Measurements from ENCODE around the gene MBTPS1.

Gene MBTPS1

DNA sequence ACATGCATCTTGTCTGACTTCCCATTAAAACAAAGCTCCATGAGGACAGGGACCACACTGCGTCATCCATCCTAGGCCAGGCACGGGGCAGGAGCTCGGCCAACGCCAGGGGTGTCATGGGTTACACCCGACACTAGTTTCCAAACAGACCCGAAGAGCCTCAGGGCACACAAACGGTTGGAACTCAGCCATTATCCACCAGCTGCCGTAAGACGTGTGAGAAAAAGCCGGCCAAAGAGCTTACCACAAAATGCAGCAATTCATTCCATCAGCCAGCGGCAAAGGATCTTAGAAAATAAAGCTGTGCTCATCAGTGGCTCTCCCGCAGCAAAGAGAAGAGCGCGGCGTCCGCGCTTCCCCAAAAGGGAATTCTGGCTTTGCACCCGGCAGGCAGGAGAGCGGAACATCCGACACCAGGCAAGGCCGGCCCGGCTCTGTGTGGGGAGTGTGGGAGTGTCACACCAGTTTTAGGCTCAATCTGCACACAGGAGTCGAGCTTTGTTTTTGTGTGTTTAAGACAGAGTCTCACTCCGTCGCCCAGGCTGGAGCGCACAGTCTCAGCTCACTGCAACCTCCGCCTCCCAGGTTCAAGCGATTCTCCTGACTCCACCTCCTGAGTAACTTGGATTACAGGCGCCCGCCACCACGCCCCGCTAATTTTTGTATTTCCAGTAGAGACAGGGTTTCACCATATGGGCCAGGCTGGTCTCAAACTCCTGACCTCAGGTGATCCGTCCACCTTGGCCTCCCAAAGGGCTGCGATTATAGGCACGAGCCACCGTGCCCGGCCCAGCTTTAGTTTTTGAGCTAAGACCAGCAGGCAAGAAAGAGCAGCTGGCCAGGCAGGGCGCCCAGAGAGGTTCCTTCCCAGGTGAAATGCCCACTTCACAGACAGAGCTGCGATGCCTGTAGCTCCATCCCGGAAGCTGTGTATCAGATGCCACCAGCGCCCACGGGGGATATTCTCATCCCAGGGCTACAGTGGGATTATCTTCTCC, 75.6 kb downstream of the MBTPS1 start:
- in situ Hi-C loops (cut with HindIII; ENCODE audit: low sequenced_read_pairs), result no loop called here

DNA sequence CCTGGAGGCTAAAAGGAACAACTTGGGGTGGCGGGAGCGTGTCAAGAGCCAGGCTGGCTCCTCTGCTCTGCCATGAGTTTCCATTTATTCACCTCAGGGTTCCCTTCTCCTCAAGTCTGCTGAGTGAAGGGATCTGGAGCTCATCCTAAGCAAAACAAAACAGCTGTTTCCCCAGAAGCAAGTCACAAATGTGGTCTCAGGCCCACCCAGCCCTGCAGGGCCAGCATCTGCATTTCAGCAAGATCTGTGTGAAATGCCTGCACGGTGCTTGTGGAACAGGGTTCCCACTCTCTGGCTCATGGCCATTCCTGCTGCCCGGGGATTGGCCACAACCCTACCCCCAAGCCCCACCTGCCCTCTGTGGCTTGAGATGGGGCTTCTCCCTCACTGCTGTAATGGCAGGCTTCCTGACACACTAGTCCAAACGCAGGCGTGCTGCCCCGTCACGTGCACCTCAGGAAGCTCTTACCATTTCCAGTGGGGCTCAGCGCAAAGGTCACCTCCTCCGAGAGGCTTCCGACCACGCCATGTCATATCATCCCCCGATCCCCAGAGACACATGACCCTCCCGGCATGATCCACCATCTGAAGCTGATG, 76.4 kb downstream of the MBTPS1 start:
- in situ Hi-C loops (cut with HindIII; ENCODE audit: low sequenced_read_pairs), result no loop called here

DNA sequence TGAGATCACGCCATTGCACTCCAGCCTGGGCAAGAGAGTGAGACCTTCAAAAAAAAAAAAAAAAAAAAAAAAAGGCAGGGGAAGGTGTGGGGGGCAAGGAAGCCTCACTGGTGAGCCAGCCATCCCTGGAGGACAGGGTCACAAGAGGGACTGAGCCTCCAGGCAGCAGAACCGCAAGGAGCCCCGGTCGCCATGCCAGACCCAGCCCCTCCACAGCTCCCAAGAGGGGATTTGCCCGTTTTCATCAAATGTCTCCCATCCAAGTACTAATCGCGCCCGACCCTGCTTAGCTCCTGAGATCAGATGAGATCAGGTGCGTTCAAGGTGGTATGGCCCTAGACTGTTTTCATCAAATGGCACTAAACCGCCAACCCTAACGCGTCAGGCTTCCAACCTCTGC, 77.0 kb downstream of the MBTPS1 start:
- in situ Hi-C loops (cut with HindIII; ENCODE audit: low sequenced_read_pairs), result no loop called here

DNA sequence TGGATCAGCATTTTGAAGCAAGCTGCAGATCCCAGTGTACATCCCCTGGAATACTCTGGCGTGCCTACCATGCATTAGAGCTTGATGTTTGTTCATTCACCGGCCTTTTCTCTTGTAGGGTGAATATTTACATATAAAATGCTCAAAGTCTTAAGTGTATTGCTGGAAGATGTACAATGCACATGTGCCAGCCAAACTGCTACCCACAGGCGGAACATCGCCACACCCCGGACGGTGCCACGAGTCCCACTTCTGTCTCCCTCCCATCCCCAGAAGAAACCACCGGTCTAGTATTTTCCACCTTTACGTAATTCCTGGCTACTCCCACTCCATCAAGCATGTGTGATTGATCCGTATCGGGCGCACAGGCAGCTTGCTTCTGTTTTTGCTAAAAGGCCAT, 78.3 kb downstream of the MBTPS1 start:
- in situ Hi-C loops (cut with HindIII; ENCODE audit: low sequenced_read_pairs), result no loop called here

DNA sequence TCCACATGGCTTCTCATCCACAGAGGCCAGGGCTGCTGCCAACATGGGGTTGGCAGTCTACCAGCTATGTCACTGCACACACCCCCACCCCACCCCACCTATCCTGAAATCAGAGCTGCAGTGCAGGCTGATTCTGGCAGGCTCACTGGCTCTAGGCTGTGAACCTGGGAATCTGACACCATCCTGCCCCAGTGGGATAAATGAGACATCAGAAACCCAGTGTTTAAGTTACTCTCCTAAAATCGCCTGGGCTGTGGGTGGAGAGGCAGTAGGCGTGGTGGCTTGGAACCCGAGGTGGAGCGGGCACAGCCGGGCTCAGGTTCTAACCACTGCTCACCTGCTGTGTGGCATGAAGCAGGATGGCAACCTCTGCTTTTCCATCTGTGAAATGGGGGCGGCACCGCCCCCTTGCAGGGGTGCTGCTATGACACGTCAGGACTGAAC, 79.7 kb downstream of the MBTPS1 start:
- in situ Hi-C loops (cut with HindIII; ENCODE audit: low sequenced_read_pairs), result no loop called here

DNA sequence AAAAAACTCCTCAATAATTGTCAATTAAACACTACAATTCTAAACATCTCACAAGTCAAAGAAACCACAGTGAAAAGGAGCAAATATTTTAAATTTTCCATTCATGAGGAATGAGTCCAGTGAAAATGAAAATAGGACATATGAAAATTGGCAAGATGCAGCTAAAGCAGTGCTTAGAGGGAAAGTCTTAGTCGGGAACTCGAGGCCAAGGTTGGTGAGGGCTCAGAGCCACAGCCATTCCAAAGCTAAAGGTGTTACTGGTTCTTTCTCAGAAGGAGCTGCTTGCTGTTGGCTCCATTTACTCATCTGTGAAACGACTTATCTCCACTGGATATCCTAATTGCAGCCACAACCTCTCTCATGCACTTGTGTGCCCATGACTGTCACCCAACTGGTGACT, 80.6 kb downstream of the MBTPS1 start:
- in situ Hi-C loops (cut with HindIII; ENCODE audit: low sequenced_read_pairs), result no loop called here

DNA sequence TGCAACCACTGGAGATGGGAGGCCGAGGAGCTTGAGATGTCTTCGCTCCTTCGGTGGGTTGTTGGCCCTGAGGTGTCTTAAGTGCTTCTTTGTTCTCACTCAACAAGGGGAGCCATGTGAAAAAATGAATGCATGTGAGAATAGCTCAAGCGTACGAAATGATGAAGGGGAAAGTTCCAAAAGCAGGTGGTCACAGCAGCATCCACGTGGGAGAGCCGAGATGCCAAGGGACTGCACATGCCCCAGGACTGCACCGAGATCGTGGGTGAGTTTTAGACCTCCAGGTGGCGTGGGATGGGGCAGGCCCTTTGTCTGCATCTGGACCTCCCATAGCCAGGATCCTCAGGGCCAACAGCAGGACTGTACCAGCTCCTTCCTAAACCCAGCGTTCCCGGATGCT, 82.2 kb downstream of the MBTPS1 start:
- in situ Hi-C loops (cut with HindIII; ENCODE audit: low sequenced_read_pairs), result loop anchor here (5.0 kb wide), 2 partner anchors 47 to 68 kb away; no protein-coding TSS in a partner anchor

DNA sequence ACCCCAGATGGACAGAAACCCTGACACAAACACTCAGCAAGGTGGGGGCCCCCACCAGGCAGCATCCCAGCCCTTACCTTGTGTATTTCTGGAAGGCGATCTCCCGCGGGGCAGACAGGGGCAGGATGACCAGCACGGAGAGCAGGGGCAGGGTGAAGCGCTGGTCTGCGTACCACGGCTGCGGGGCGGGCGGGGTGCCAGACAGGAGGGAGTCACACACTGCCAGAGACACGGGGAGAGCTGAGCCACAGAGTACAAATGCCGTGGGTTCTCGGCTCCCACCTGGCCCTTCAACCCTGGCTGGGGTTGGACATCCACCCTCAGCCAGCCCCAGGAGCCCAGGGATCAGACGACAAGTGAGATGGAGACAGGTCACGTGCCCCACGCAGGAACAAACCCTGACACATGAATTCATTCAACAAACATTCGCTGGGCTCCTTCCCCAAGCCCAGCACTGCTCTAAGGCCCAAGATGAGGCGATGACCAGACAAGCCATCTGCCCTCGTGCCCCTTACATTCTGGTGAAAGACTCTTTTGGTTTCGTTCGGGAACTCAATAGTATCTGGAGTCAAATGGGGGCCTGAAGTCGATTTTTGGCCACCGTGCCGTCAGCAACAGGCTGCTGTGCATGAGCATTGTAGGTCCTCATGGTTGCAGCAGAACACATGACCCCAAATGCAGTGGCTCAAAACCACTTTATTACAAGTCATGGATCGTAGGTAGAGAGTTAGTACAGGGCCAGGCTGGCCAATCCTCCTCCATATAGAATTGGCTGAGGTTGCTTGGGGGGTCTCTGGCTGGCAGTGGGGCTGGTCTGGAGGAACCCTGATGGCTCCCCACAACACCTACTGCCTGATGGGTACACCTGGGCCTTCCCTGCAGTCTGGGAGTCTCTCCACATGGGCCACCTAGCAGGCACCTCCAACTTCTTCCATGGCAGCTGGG, 83.2 kb downstream of the MBTPS1 start:
- in situ Hi-C loops (cut with HindIII; ENCODE audit: low sequenced_read_pairs), result loop anchor here (5.0 kb wide), 2 partner anchors 46 to 69 kb away; no protein-coding TSS in a partner anchor

DNA sequence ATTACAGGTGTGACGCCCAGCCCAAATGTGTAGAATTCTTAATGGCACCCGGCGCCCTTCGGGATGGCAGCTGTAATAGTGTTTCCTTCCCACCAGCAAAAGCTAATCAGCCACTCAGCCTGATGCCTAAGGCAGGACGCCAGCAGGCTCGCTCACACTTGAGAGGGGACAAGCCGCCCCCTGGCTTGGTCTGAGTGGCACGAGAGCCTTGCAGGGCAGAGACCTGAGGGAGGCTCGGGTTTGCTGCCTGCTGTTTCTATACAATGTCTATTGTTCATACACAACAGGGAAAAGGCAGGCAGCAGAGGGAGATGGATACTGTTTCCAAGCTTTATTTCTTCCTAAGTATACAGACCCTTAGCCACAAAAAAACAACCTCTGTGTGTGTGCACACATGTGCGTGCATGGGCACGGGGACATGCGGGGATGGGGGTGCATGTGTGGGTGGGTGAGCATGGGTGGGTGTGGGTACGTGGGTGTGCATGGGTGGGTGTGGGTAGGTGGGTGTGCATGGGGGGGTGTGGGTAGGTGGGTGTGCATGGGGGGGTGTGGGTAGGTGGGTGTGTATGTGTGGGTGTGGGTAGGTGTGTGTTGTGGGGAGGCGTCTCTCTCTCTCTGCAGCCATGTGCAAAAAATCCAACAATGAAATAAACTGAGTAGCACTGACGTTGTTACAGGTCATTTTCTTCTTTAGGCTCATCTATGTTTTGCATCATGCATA, 84.1 kb downstream of the MBTPS1 start:
- in situ Hi-C loops (cut with HindIII; ENCODE audit: low sequenced_read_pairs), result loop anchor here (5.0 kb wide), 2 partner anchors 45 to 70 kb away; no protein-coding TSS in a partner anchor

DNA sequence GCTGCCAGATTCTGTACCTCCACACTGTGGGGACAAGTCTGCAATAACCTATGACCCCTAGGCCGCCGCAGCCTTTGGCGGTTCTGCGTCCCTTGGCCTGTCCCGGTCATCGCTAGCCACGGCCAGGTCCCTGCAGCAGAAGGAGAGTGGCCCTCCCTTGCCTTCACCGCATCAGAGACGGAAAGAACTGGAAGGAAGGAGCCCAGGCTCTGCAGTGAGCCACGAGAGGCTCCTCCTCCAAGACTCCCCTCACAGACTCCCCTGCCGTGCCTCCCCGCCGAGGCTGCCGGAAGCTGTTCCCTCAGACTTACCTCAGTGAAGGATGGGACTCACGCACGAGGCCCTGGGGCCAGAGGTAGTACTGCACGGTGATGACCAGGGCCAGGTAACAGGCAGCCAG, 85.2 kb downstream of the MBTPS1 start:
- in situ Hi-C loops (cut with HindIII; ENCODE audit: low sequenced_read_pairs), result loop anchor here (5.0 kb wide), 2 partner anchors 44 to 71 kb away; no protein-coding TSS in a partner anchor

DNA sequence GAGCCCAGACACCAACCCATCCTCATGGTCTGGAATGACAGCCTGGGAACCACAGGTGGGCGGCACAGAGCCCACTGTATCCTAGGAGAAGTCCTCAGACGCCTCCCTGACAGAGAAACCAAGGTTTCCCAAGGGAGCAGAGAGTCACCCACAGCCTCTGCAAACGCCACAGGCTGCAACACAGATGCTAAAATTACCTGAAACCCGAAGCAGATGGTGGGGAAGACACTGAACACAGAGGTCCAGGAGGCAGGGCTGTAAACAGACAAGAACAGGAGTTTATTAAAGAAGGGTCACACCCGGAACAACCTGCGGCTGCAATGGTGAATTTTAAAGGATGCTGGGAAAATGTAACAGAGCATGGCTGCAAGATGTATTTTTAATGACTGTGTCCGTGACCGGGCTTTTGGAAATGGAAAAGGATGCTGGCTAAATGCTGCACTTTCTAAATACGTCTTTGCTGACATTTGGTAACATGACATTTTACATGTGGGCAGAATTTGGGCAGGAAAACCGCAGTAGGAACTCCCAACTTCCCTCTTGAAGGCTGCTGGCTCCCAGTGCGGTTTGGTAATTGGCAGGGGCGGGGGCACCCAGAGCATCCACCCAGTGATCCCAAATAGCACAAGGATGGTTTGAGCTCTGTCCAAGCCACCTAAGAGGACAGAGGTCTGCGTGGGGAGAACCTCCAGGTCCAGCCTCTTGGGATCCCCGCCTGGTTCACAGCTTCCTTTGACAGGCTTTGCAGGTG, 87.3 kb downstream of the MBTPS1 start:
- in situ Hi-C loops (cut with HindIII; ENCODE audit: low sequenced_read_pairs), result loop anchor here (5.0 kb wide), 2 partner anchors 42 to 73 kb away; no protein-coding TSS in a partner anchor

DNA sequence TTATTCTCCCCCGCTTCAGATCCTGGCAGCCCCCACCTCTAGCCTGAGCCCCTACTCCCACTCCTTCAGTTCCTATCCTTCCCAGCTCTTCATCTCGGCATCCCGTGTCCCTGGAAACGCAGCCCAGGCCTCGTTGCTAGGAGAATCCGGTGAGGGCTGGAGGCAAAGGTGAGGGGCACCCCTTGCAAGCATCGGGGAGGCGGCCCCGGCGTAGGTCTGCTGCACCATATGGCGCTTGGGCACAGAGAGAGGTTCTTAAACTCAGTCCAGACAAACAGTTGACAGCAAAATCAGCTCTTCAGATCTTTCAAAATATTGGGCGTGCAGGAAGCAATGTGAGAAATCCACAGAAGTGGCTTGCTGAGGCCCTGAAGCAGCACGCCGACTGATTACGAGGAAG, 89.1 kb downstream of the MBTPS1 start:
- in situ Hi-C loops (cut with HindIII; ENCODE audit: low sequenced_read_pairs), result no loop called here

DNA sequence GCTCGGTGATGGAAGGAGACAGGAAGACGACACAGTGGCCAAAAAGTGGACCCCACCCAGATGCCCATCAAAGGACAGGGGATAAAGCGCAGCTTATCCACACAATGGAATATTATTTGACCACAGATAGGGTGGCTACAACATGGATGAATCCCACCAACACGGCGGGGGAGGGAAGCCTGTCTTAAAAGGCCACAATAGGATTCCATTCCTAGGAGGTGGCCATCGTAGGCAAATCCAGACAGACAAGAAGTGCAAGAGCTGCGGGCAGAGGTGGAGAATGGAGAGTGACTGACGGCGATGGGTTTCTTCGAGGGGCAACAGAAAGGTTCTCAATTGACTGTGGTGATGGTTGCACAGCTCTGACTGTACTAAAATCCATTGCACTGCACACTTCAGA, 90.1 kb downstream of the MBTPS1 start:
- in situ Hi-C loops (cut with HindIII; ENCODE audit: low sequenced_read_pairs), result no loop called here

DNA sequence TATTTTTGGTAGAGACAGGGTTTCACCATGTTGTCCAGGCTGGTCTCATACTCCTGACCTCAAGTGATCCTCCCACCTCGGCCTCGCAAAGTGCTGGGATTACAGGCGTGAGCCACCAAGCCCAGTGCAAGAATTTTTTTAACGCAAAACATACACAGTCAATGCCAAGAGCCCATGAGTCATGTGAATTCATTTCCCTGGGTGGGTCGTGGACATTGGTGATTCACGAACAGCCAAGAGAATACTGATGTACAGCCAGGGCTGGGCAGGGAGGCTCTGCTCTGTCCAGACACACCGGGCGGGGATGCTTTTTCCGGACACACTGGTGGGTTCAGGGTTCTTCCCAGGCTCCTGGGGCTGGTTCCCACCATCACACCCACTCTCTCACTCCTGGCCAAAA, 91.9 kb downstream of the MBTPS1 start:
- in situ Hi-C loops (cut with HindIII; ENCODE audit: low sequenced_read_pairs), result no loop called here

DNA sequence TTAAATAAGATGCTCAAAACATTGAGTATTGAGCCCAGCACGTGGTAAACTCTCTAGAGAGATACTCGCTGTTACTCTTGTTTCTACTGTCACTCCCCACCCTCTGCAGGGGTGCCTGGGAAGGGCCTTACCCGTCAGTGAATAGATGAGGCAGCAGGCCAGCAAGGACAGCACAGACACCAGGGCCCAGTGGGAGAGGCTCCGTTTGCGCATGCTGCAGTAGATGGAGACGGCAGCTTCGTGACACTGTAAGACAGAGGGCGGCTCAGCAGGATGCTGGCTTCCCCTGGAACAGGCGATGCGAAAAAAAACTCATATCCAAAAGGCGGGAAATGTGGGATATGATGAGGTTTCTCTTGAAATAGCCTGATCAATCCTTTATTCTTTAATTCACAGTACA, 94.1 kb downstream of the MBTPS1 start:
- in situ Hi-C loops (cut with HindIII; ENCODE audit: low sequenced_read_pairs), result no loop called here

DNA sequence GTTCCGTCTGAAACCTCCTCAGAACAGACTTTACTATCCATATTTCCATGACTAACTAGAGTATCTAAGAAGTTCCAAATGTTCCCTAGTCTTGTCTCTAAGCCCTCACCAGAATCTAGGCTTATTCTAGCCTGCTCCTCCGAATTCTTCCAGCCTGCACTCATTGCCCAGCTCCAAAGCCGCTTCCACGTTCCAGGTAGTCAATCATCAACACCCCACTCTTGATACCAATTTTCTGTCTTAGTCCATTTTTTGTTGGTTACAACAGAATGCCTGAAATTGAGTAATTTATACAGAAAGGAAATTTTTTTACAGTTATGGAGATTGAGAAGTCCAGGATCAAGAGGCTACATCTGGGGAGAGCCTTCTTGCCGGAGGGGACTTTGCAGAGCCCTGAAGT, 95.3 kb downstream of the MBTPS1 start:
- in situ Hi-C loops (cut with HindIII; ENCODE audit: low sequenced_read_pairs), result no loop called here

DNA sequence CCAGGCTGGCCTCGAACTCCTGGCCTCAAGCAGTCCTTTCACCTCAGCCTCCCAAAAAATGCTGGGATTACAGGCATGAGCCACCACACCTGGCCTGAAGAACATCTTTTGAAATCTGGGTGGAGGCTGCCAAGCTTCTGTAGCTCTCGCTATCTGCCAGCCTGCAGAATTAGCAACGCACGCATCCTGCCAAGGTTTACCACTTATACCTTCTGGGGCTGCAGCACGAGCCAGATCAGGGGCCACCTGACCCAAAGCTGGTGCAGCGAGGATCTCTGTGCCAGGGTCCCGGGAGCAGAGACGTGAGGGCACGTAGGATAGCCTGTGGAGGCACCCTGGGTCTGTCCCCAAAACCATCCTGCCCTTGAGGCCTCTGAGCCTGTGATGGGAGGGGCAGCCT, 96.4 kb downstream of the MBTPS1 start:
- in situ Hi-C loops (cut with HindIII; ENCODE audit: low sequenced_read_pairs), result no loop called here

DNA sequence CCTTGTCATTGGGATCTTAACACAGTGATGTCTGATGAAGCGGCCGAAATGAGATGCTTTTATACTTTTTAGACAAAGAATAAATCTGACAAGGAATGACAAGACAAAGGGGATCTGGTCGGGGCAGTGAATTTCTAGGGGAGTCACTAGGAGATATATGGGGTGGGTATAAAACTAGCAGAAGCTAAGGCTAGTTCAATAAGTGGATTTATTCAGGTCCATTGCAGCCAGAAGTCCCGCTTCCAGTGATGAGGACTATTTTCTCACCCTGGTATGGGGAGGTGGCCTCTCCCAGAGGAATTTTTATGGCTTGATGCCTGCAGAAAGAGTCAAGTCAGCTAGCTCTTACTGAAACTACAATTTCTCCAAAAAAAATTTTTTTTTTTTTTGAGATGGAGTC, 98.0 kb downstream of the MBTPS1 start:
- in situ Hi-C loops (cut with HindIII; ENCODE audit: low sequenced_read_pairs), result no loop called here

DNA sequence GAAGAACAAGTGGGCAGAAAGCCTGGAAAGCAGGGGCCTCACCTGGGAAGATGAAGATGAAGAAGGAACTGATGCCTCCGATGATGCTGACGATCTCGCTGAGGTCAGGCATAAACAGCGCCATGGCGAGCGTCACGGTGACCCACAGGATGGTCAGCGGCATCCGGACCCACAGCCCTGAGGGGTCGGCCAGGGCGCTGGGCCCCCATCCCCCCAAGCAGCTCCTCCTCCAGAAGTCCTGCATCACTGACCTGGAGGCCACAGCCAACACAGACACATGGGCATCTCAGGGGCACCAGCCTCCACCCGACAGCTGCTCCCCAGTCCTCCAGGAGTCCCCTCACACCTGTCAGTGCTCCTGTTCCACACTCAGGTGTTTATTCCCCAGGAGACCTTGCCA, 100.3 kb downstream of the MBTPS1 start:
- in situ Hi-C loops (cut with HindIII; ENCODE audit: low sequenced_read_pairs), result no loop called here

Measured in endothelial cell of hepatic sinusoid (primary cell).